Transverse colon (tissue), 4 donors: Measurements from ENCODE around the gene ITGA8.

Source experiments
- EP300 ChIP-seq: sonication (generic); formaldehyde crosslinking; IDR thresholded peaks from one replicate; pipeline ENCODE4 v1.6.1; 2017; ENCODE audit warnings: antibody characterized with exemption, low read depth
- POLR2A ChIP-seq: fragments of 450-650 bp; IDR thresholded peaks from one replicate; pipeline ENCODE4 v1.6.1; 2016; ENCODE audit warnings: antibody characterized with exemption, mild to moderate bottlenecking, moderate library complexity
- POLR2AphosphoS5 ChIP-seq, 3 donors: sonication (generic); formaldehyde crosslinking; IDR thresholded peaks; one replicate each; pipeline ENCODE4 v1.6.1; 2016; ENCODE audit warnings: antibody characterized with exemption in 3 of 3
- TF ChIP-seq, protein P1 (sequence below), 5 experiments: fragments of 200-600 bp in 3 of 5; fragments of 450-650 bp in 2 of 5; sonication (generic) in 3 of 5; IDR thresholded peaks; 1 replicate in 2 of 5; 2 replicates in 3 of 5; pipeline ENCODE4 v1.5.1; 2016 to 2017; ENCODE audit warnings: antibody characterized with exemption in 5 of 5, inconsistent platforms in 3 of 5, mild to moderate bottlenecking in 2 of 5, moderate library complexity in 1 of 5

DNA sequence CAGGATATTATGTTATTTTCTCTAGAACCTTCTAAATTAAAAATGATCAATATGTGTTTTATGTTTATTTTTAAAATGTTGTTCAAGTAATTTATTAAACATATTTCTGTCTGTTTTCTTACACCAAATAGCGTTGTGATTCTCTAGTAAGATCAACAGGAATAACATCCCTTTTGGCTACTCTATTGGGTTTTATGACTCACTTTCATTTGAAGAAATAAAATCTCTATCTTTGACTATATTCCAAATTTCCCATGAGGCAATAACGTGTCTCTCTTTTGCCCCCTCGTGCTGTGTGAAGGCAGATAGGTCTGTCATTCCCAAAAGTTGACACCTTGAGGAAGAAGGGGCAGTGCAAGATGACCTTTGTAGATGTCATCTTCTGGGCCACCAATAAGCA lies 40.9 kb downstream of the ITGA8 start:
- TF ChIP-seq, protein P1, sequence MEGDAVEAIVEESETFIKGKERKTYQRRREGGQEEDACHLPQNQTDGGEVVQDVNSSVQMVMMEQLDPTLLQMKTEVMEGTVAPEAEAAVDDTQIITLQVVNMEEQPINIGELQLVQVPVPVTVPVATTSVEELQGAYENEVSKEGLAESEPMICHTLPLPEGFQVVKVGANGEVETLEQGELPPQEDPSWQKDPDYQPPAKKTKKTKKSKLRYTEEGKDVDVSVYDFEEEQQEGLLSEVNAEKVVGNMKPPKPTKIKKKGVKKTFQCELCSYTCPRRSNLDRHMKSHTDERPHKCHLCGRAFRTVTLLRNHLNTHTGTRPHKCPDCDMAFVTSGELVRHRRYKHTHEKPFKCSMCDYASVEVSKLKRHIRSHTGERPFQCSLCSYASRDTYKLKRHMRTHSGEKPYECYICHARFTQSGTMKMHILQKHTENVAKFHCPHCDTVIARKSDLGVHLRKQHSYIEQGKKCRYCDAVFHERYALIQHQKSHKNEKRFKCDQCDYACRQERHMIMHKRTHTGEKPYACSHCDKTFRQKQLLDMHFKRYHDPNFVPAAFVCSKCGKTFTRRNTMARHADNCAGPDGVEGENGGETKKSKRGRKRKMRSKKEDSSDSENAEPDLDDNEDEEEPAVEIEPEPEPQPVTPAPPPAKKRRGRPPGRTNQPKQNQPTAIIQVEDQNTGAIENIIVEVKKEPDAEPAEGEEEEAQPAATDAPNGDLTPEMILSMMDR (IDR thresholded peaks at IDR 0.05), result no peak
- TF ChIP-seq POLR2A (no peak), EP300 (no peak), POLR2AphosphoS5 (IDR thresholded peaks at IDR 0.05) (no peak)
